ENCODE data around the gene KLB. TPM values are rescaled to one million over a fixed set of nuclear protein-coding genes. Genes with fewer than 3 reads are reported as not detected.

KLB gene
- total RNA-seq, 4 donors from 2014 or later, result 0.66 to 1.8 (median 1.3) TPM; not detected in 1

DNA sequence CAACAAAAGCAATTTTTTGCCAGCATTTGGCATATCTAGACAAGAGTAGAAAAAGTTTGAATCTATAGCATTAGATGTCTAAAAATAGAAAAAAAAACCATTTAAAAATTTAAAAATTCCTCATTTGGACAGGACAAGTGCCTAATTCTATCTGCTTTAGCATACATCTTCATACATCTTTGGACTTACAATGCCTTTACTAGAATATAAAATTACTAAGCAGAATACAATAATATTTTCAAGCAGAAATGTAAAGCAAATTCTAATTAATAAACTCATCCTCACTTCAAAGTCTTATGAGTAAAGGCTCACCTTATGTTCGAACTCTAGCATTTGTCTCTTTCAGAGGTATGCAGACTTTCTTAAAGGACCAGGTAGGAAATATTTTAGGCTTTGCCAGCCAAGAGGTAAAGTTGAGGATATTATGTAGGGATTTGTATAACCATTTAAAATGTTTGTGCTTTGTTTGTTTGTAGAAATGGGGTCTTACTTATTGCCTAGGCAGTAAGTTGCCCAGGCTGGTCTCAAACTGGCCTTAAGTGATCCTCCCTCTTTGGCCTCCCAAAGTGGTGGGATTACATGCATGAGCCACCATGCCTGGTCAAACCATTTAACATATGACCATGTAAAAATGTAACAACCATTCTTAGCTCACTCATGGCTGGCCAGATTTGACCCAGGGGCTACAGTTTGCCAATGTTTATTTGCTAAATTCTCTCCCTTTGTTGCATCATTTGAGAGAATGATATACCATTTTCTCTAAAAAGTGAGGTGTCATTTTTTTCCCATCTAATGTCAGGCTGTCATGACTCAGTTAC is 91.4 kb downstream of the KLB start:
- Histone ChIP-seq H3K36me3 (peaks cover 0 to 51% (median 5%) of the 10 kb centered on the region in 3 donors), H3K9me3 (no peaks in the 10 kb centered on the region), H3K4me3 (no peak overlapping the region), H3K27ac (no peak overlapping the region), H3K4me1 (no peaks in the 10 kb centered on the region), H3K27me3 (no peaks in the 10 kb centered on the region)
- TF ChIP-seq, protein P1, sequence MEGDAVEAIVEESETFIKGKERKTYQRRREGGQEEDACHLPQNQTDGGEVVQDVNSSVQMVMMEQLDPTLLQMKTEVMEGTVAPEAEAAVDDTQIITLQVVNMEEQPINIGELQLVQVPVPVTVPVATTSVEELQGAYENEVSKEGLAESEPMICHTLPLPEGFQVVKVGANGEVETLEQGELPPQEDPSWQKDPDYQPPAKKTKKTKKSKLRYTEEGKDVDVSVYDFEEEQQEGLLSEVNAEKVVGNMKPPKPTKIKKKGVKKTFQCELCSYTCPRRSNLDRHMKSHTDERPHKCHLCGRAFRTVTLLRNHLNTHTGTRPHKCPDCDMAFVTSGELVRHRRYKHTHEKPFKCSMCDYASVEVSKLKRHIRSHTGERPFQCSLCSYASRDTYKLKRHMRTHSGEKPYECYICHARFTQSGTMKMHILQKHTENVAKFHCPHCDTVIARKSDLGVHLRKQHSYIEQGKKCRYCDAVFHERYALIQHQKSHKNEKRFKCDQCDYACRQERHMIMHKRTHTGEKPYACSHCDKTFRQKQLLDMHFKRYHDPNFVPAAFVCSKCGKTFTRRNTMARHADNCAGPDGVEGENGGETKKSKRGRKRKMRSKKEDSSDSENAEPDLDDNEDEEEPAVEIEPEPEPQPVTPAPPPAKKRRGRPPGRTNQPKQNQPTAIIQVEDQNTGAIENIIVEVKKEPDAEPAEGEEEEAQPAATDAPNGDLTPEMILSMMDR (IDR thresholded peaks at IDR 0.05), result no peak
- TF ChIP-seq POLR2A (IDR thresholded peaks at IDR 0.05), result no peak
- no peak for DNase-seq

DNA sequence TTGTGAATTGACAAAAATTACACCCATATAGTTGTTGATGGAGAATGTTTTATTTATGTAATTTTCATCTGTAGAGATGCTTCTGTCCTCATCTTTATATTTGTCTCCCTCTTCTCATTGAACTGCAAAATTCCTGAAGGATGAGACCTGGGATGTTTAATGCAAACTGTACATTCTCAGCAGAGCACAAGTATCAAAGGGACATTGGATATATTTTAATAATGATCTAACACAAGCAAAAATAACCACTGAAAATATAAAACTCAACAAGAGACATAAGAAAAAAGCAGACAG is 91.9 kb downstream of the KLB start:
- peaks cover 0 to 57% (median 5%) of the 10 kb centered on the region in 3 donors for H3K36me3 ChIP-seq
- H3K9me3 ChIP-seq, result no peaks in the 10 kb centered on the region
- no peak overlapping the region for H3K27ac ChIP-seq
- DNase-seq, result no peak
- no peaks in the 10 kb centered on the region for H3K27me3 ChIP-seq
- no peaks in the 10 kb centered on the region for H3K4me1 ChIP-seq
- H3K4me3 ChIP-seq, result no peak overlapping the region
- TF ChIP-seq, protein P1 (IDR thresholded peaks at IDR 0.05), result no peak
- no peak for TF ChIP-seq POLR2A (IDR thresholded peaks at IDR 0.05)

Small RNA genes lying within 50 kb of the gene (small RNA-seq; reads per million reads assigned to genes)
- gene MIR5591, result 0 reads per million in 2 donors
- gene RF00019, result 0 reads per million in 2 donors
- 0 reads per million in 2 donors for gene RNU6-887P

Other genes starting within 250 kb of the KLB start
- 100 to 1,000 TPM in 1 of 4 donors, 10 to 100 TPM in 3; 11.0 to 144 (median 23.2) TPM for gene WDR19, start 224.4 kb upstream of the KLB start, total RNA-seq
- gene RFC1, start 40.6 kb upstream of the KLB start, total RNA-seq, result 10 to 100 TPM; 15.0 to 49.5 (median 43.6) TPM
- gene RPL9, start 52.0 kb downstream of the KLB start, total RNA-seq, result 1,000 to 10,000 TPM in 2 of 4 donors, 100 to 1,000 TPM in 2; 798 to 2,811 (median 1,122) TPM
- gene LIAS, start 52.1 kb downstream of the KLB start, total RNA-seq, result 10 to 100 TPM; 11.9 to 27.2 (median 17.0) TPM
- 100 to 1,000 TPM; 168 to 335 (median 204) TPM for gene UGDH, start 120.5 kb downstream of the KLB start, total RNA-seq
- gene SMIM14, start 231.9 kb downstream of the KLB start, total RNA-seq, result 10 to 100 TPM; 27.7 to 49.6 (median 39.8) TPM

Data from Peyer's patch (tissue), 4 donors.